Transverse colon (tissue), 4 donors: ENCODE data around the gene MFAP3L. TPM values are rescaled to one million over a fixed set of nuclear protein-coding genes. Genes with fewer than 3 reads are reported as not detected.
A peak's percentile ranks its signal among the peaks of the same experiment; 100 is the strongest.

Experiments
- DNase-seq: peaks from one replicate; pipeline ENCODE4 v3.0.0-alpha.2; 2019
- H3K27ac ChIP-seq, 4 donors: fragments of 200-600 bp; sonication (generic); 2 replicates each; pipeline ENCODE4 v1.5.1; 2016 to 2018; ENCODE audit warnings: inconsistent platforms in 4 of 4
- H3K27me3 ChIP-seq: fragments of 200-600 bp; sonication (generic); 2 replicates; pipeline ENCODE4 v1.5.1; 2017; ENCODE audit warnings: inconsistent platforms
- H3K36me3 ChIP-seq, 4 donors: fragments of 200-600 bp; sonication (generic); 2 replicates each; pipeline ENCODE4 v1.5.1; 2017 to 2019; ENCODE audit warnings: inconsistent platforms in 4 of 4
- H3K4me1 ChIP-seq, 4 donors: fragments of 200-600 bp; sonication (generic); 2 replicates each; pipeline ENCODE4 v1.5.1; 2017 to 2020; ENCODE audit warnings: inconsistent platforms in 4 of 4
- H3K4me3 ChIP-seq, 4 donors: fragments of 200-600 bp; sonication (generic); 1 replicate in 1 of 4; 2 replicates in 3 of 4; pipeline versions ENCODE4 v1.5.1 to v1.6.1; 2017 to 2019; ENCODE audit warnings: inconsistent platforms in 4 of 4
- H3K9me3 ChIP-seq, 2 donors: fragments of 200-600 bp; sonication (generic); 2 replicates each; pipeline ENCODE4 v1.5.1; 2017 to 2019; ENCODE audit warnings: inconsistent platforms in 2 of 2
- EP300 ChIP-seq: sonication (generic); formaldehyde crosslinking; IDR thresholded peaks from one replicate; pipeline ENCODE4 v1.6.1; 2017; ENCODE audit warnings: antibody characterized with exemption, low read depth
- POLR2A ChIP-seq: fragments of 450-650 bp; IDR thresholded peaks from one replicate; pipeline ENCODE4 v1.6.1; 2016; ENCODE audit warnings: antibody characterized with exemption, mild to moderate bottlenecking, moderate library complexity
- POLR2AphosphoS5 ChIP-seq, 3 donors: sonication (generic); formaldehyde crosslinking; IDR thresholded peaks; one replicate each; pipeline ENCODE4 v1.6.1; 2016; ENCODE audit warnings: antibody characterized with exemption in 3 of 3
- WGBS, 2 donors: methylation state at CpG; one replicate each; pipeline ENCODE4 v1.1.5; 2018; ENCODE audit warnings: low coverage in 1 of 2; 5-methylcytosine and 5-hydroxymethylcytosine counted together
- in situ Hi-C, 4 donors: fragments of 200-750 bp; cut with MboI; loops; one replicate each; pipeline versions ENCODE4 v1.15.0 to v1.15.1; 2017; ENCODE audit warnings: low sequenced_read_pairs in 3 of 4, low pct_ligation_motif_present in 1 of 4, low pct_unique_long_range_greater_than_20kb in 1 of 4
- intact Hi-C: fragments of 100-400 bp; cut with DNase I; formaldehyde crosslinking; loops from one replicate; pipeline ENCODE4 v1.15.1; 2023; ENCODE audit warnings: low total_unique reads
- total RNA-seq, 4 donors: library from RNA; depleted of rRNA; stranded (reverse); fragments of >200 nt; gene quantifications; one replicate each; pipeline ENCODE4 v1.1.0, GENCODE V29; 2016
- TF ChIP-seq, protein P1 (sequence below), 5 experiments: fragments of 200-600 bp in 3 of 5; fragments of 450-650 bp in 2 of 5; sonication (generic) in 3 of 5; IDR thresholded peaks; 1 replicate in 2 of 5; 2 replicates in 3 of 5; pipeline ENCODE4 v1.5.1; 2016 to 2017; ENCODE audit warnings: antibody characterized with exemption in 5 of 5, inconsistent platforms in 3 of 5, mild to moderate bottlenecking in 2 of 5, moderate library complexity in 1 of 5

The MFAP3L gene
- total RNA-seq, 4 donors from 2014 or later: 0.60 to 25.4 (median 3.6) TPM

DNA sequence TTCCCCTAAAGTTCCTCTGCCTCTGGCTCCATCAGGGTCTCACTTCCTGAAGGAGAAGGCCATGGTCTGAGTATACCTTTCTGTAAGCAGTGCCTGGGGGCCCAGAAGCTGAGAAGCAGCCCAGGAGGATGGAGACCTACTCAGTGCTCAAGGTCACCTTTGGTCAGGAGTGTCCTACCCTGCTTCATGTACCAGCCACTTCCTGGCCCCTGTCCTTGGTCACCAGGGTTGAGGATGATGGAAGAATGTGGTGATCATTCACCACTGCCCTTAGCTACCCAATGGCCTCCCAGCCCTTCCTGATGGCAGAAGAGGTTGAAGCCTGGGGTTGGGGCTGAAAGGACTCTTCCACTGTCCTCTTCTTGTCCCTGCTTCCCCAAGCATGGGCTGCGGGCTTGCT is 9.0 kb upstream of the MFAP3L start:
- TF ChIP-seq EP300: no peak
- intact Hi-C loops (no loop called here), in situ Hi-C loops (loop anchor here in 3 of 4 donors (25.0 kb wide), 2 partner anchors 398 to 423 kb away; partner anchors contain the start of genes CLCN3 (in 2 of the 3) and NEK1 (in 2 of the 3))
- Histone ChIP-seq H3K4me1 (no peaks in the 10 kb centered on the region), H3K36me3 (no peaks in the 10 kb centered on the region), H3K4me3 (no peak overlapping the region), H3K27me3 (no peaks in the 10 kb centered on the region), H3K27ac (no peak overlapping the region), H3K9me3 (no peaks in the 10 kb centered on the region)
- no peak for DNase-seq
- 14 to 65% methylated on average over 1 of the region's 1 CpG for WGBS, 2 donors

DNA sequence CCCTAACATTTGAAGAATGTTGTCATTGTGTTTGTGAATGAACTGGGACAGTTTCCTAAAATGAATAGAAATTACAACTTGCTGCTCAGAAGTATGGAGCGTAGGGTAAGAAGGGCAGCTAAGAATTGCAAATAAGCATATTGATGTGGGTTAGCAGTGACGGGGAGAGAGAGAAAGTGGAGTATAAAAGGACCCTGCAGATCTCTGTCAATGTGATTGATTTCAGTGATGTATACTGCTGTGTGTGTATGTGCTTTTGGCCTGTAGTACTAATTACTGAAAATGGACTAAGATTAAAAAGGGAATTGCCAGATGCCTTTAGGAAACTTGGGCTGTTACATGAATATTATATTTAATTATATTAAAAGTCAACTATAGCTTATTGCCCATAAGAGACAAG is 7.8 kb upstream of the MFAP3L start:
- Histone ChIP-seq H3K4me1 (no peaks in the 10 kb centered on the region), H3K27me3 (no peaks in the 10 kb centered on the region), H3K36me3 (no peaks in the 10 kb centered on the region), H3K27ac (no peak overlapping the region), H3K4me3 (no peak overlapping the region), H3K9me3 (no peaks in the 10 kb centered on the region)
- intact Hi-C loops (no loop called here), in situ Hi-C loops (loop anchor here in 3 of 4 donors (25.0 kb wide), 2 partner anchors 397 to 422 kb away; partner anchors contain the start of genes CLCN3 (in 2 of the 3) and NEK1 (in 2 of the 3))
- DNase-seq: no peak
- 88 to 100% methylated on average over 2 of the region's 2 CpGs for WGBS, 2 donors
- TF ChIP-seq POLR2A: no peak
- no peak for TF ChIP-seq POLR2AphosphoS5 (IDR thresholded peaks at IDR 0.05)
- TF ChIP-seq, protein P1, sequence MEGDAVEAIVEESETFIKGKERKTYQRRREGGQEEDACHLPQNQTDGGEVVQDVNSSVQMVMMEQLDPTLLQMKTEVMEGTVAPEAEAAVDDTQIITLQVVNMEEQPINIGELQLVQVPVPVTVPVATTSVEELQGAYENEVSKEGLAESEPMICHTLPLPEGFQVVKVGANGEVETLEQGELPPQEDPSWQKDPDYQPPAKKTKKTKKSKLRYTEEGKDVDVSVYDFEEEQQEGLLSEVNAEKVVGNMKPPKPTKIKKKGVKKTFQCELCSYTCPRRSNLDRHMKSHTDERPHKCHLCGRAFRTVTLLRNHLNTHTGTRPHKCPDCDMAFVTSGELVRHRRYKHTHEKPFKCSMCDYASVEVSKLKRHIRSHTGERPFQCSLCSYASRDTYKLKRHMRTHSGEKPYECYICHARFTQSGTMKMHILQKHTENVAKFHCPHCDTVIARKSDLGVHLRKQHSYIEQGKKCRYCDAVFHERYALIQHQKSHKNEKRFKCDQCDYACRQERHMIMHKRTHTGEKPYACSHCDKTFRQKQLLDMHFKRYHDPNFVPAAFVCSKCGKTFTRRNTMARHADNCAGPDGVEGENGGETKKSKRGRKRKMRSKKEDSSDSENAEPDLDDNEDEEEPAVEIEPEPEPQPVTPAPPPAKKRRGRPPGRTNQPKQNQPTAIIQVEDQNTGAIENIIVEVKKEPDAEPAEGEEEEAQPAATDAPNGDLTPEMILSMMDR (IDR thresholded peaks at IDR 0.05): no peak
- no peak for TF ChIP-seq EP300

DNA sequence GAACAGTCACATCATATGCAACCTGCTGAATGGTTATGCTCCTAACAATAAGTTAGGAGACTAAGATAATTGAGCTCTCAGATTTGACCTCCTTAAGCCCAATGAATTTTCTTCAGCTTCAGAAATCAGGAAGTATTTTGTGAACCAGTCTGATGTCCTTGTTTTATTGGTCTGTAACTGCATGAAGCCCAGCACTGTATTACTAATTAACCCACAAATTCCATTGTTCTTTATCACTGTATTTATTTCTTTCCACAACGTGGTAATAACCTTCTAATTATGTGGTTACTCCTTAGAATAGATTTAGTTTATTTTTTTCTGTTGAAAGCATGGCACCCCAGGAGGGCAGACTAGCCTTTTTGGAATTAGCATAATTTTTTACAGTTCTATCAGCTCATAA is 3.9 kb upstream of the MFAP3L start:
- no peak for DNase-seq
- in situ Hi-C loops: loop anchor here in 3 of 4 donors (25.0 kb wide), 2 partner anchors 393 to 418 kb away; partner anchors contain the start of genes CLCN3 (in 2 of the 3) and NEK1 (in 2 of the 3)
- peaks cover 15% of the 10 kb centered on the region for H3K27me3 ChIP-seq
- H3K4me3 ChIP-seq: no peak overlapping the region
- H3K36me3 ChIP-seq: no peaks in the 10 kb centered on the region
- intact Hi-C loops: no loop called here
- WGBS, 2 donors: 0 to 19% methylated on average over 1 of the region's 1 CpG
- H3K27ac ChIP-seq: no peak overlapping the region
- TF ChIP-seq POLR2A: no peak
- TF ChIP-seq POLR2AphosphoS5 (IDR thresholded peaks at IDR 0.05): no peak
- TF ChIP-seq EP300: no peak
- TF ChIP-seq, protein P1 (IDR thresholded peaks at IDR 0.05): no peak
- peaks cover 0 to 11% (median 10%) of the 10 kb centered on the region in 4 donors for H3K4me1 ChIP-seq
- H3K9me3 ChIP-seq: no peaks in the 10 kb centered on the region

DNA sequence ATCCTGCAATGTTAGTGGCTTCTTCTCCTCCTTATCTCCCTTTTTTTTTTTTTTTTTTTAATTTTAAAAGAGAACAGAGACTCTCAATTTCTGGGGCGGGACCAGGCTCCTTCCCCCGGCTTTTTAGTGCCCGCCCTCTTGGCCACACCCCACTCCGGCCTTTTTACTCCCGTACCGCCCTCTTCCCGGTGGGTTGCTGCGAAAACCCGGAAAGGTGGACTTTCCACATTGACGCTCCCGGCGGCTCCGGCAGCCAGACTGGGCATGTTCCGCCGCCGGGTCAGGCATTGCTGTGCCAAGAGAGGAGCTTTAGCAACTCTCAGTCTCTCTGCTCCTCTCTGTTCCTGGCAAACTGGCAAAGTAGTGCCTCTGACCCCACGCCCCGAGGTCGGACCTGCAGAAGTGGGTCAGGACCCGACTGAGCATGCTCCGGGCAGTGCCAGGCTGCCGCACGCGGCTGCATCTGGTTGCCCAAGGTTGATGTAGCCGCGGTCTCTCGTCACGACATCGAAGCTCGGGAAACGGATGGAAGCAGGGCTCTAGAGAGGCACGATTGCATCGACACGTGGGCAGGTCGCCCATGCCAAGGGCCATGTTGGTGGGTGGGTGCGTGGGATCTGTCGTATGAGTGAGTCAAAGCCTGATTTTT is 1.1 kb upstream of the MFAP3L start:
- peak; percentile 96 for DNase-seq
- TF ChIP-seq POLR2A: no peak
- TF ChIP-seq, protein P1 (IDR thresholded peaks at IDR 0.05): no peak
- no peak for TF ChIP-seq EP300
- TF ChIP-seq POLR2AphosphoS5 (IDR thresholded peaks at IDR 0.05): peak in 2 of 3 donors; percentile 22 to 53
- in situ Hi-C loops: loop anchor here in 3 of 4 donors (25.0 kb wide), 2 partner anchors 390 to 415 kb away; partner anchors contain the start of genes CLCN3 (in 2 of the 3) and NEK1 (in 2 of the 3)
- Histone ChIP-seq H3K27ac (peak overlapping the region; percentile 94 to 96 (median 96)), H3K4me1 (peaks cover 0 to 12% (median 10%) of the 10 kb centered on the region in 4 donors), H3K9me3 (no peaks in the 10 kb centered on the region), H3K36me3 (no peaks in the 10 kb centered on the region), H3K27me3 (peaks cover 19% of the 10 kb centered on the region), H3K4me3 (peak overlapping the region; percentile 37 to 88 (median 72))
- WGBS, 2 donors: 1 to 4% methylated on average over 9 to 36 of the region's 37 CpGs
- intact Hi-C loops: loop anchor here (2.0 kb wide), 1 partner anchor 415 kb away; the partner anchor contains the start of gene NEK1
